GM21360 (cell line): ENCODE results near the gene DCLK1.
"Not testable (repeated sequence)": the region's sequence is repeated elsewhere in the genome, so short reads cannot be mapped to it uniquely, and the experiment has no call there.

Source experiments
- ATAC-seq: cut with Tn5 transposase; IDR thresholded peaks from one replicate; pipeline ENCODE4 v1.9.1; 2021; ENCODE audit warnings: mild to moderate bottlenecking, moderate library complexity; ENCODE audit not compliant: unreplicated experiment

The DCLK1 gene

DNA sequence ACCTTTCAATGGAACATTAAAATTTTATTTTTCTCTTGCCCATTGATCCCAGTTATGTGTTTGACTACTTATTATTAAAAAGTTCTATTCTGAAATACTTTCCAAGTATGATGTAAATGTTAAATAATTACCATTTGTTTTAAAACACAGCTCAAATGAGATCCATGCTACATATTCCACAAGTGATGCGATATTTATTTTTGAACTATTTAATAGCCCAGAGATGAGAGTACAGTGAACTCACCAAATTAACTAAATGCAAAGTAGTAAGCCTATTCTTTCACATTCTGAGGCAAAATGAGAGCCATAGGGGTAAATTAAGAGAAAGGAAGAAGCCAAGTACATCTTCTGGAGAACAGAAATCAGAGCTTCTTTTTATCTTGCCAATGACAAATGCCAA, 1.2 kb upstream of the DCLK1 start:
- ATAC-seq = no peak

DNA sequence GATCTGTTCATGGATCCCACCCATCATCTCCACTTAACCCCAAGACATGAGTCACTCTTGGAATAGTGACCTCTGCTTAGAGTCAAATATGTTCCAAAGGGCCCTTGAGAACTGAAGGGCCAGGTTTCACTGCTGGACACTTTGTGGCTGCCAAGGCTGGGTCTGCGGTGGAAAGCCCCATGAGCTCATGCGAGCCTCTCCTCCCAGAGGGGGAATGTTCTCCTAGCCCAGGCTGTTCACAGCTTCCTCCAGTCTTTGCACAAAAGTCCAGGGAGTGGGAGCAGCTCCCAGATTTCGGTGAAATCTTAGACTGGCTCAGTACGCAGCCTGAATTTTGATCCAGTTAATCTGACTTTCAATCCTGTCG, 732 bp upstream of the DCLK1 start:
- ATAC-seq = no peak

DNA sequence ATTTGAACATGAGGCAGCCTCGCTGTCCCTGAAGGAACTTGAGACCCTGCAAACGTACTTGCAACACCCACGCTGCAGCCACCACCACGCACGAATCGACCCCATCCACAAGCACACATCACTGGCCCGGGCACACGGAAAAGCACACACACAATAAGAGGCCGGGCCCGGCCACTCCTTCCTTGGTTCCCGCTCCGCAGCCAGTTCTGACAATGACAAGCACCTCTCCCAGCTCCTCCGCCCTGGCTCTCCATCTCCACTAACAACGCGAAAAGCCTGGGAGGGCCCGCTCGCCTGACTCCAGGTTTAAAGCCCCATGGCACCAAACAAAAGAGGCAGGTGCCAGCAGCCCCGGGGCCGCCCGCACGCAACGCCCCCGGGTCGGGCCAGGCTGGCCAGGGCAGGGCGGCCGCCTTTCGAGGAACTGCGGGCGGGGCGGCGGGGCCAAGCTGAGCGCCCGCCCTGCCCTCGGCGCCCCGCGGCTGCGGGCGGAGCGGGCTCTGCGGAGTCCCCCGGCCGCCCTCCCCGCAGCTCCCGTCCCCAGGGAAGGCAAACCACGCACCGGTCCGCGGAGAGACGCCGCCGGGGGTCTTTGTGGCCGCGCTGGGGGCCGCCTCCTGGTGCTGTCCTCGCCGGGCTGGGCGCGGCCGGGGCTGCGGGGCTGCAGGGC, 495 bp downstream of the DCLK1 start:
- no peak for ATAC-seq

DNA sequence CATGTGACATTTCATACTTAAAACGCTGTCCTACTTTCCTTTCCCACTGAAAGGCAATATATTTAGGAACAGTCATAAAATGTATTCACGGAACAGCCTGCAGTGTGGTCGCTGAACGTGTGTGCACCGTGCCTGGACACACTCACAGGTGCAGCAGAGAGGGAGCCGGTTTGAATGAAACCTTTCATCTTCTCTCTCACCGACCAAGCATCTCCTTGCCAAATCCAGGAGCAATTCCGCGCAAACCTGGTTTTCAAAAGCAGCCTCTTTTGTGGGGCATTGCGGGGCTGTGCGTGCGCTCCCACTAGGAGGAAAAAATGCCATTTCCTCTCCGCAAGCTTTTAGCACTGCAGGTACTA, 1.0 kb downstream of the DCLK1 start:
- ATAC-seq = no peak

DNA sequence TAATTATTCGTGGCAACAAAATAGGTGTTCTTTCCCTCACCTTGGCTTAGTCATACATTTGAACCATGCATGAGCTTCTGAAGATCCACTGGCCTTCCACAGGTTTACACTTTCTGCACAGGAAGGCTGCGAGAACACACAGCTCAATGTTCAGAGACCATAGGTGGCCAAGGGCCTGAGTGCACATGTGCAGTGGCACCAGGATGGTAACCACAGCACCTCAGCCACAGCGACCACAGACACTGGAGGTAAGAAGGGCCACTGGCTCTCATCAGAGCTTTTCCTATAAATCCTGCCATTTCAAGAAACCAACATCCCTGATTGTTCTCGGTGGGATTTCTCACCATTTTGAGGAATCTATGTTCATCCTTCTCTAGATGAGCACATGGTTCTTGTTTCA, 1.6 kb downstream of the DCLK1 start:
- ATAC-seq = no peak

DNA sequence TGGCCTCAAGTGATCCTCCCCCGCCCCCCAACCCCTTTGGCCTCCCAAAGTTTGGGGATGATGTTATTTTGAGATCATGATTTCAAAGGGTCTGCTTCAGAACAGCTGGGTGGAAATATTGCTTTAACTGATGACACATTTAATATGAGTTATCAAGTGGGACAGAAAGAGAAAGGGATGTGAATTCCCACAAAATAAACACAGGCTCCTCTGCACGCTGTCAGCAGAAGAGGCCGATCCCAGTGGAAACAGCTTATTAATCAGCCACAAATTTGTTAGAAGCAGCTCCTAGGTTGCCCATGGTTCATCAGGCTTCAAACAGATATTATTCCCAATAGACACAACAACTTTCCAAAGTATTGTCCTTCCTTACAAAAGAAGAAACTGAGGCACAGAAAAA, 4.7 kb downstream of the DCLK1 start:
- no peak for ATAC-seq

DNA sequence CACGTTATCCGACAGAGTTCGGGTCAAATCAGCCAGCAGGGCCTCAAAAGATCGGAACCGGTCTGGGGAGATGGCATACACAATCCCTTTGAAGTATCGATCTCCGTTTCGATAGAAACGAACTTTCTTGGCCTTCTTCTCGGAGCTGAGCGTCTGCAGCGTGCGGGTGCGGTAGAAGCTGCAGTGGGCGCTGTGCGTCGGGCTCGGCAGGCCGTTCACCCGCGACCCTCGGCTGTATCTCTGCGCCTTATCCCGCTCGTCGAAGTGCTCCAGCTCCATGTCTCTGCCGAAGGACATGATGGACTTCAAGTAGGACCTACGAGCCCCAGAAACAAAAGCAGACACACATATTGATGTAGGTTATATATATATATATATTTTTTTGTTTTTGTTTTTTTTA, 5.3 kb downstream of the DCLK1 start:
- ATAC-seq = no peak

DNA sequence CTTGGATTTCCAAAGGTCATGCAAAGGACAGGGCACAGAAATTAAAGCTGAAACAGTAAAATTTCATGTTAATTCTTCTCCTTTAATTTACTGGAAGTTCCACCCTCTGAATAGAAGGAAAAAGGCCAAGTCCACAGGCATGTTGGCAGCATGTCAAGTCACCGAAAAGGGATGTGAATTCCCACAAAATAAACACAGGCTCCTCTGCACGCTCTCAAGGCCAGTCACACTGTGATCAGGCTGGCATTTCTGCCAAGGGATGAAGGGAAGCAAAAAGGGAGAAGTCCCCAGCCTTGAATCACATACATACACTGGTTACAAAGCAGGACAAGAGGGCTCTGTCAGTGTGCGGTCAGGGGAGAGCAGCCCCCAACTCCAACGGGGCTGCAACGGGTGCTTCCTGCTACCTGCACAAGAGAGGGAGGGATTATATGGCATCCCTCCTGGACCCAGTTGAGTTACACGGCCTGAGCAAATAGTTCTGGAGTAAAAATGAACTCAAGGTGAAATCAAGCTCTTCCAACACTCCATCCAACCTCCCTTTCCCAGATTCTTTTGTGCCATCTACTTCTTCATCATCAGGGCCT, 6.9 kb downstream of the DCLK1 start:
- no peak for ATAC-seq

DNA sequence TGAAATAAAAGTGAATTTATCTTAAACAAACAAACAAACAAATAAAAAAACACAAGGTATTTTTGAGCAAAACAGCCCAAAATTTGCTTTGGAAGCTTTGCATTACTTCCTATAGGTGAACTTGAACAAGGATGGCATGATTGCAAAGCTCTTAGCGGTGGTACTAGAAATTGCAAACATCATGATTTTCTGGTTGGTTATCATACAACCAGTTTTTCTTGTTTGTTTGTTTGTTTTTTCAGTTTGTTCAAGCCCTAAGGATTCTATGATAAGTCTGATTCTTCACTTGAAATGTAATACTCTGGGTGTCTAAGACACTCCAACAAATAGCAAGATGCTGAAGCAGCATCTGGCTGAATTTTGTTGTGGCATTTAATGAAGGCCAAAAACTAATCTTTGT, 15.9 kb downstream of the DCLK1 start:
- no peak for ATAC-seq

DNA sequence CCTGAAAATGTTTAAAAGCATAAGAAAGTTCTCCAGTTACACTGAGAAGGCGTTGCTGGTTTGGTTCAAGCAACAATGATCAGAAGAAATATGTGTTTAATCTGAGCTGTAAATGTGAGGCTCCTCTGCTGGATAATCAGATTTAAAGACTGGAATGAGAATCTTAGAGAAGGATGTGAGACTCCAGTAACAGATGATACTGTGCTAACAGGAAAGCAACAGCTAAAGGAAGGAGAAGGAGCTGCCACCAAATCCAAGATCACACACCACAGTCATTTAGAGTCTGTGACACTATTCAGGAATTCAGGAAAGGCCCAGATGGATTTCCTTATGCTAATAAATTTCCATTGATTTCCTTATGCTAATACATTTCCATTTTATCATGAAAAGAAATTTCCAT, 16.9 kb downstream of the DCLK1 start:
- no peak for ATAC-seq

DNA sequence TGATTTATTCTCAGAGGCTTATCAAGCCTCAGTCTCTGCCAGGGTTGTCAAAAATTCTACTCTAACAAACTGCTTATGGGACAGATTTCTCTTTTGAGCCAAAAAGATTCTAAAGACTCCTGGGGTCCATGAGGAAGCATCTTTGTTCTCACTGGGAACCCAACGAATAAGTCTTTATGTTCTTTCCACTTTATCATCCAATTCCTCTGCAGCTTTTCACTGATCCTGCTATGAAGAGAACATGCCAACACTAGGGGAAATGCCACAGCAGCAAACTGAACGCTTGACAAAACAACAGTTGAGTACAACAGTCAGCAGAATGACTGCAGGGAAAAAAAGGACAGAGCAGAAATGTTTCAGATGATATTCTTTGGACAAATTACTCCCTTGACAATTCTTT, 22.2 kb downstream of the DCLK1 start:
- no peak for ATAC-seq

DNA sequence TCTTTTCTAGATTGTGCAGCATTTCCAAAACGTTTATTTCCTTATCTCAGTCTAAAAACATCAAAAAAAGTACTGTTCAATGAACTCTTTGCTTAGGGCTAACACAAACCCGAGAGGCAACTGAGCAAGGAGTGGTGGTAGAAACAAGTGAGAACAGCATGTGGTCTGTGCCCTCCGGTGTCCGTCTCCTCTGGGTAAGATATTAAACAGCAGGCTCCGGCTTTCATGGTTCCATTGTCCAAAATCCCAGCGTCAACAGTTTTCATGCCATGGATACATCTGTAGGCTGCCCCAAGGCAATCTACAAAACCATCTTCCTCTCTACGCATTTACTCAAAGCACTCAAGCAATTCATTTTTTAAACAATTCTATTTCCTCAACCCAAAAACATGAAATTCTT, 22.8 kb downstream of the DCLK1 start:
- ATAC-seq = no peak

DNA sequence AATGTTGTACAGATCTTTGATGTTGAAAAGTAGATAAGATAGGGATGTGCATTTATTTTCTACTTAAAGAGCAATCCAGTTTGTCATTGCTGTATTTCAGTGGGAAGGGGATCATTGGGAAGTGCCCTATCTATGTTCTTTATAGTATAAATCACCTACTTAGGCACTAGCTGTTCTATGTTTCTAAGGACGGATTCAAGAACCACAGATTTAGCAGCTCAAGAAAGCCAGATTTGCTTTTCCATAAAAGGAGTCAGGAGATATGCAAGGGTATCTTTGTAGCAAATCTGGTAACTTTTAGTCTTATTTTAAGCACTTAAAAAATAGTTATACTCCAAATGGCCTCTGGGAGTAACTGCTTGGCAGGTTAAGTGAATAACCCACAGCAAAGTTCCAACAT, 23.7 kb downstream of the DCLK1 start:
- ATAC-seq = no peak

DNA sequence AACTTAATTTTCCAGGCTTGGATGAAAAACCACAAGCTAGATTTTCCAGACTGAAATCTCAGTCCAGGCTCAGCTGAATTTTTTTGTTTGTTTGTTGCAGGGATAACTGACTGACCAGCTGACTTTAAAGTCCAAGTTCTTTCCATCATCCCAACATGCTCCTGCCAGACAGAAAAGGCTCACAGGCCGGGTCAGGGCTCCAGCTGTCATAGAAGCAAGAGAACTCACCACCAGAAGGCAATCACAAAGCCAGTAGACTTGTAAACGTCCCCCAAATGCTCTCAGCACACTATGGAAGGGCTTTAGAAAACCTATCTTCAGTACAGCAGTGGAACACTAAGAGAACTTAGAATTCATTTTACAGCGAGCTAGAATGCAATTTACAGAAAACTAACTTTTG, 25.5 kb downstream of the DCLK1 start:
- no peak for ATAC-seq

DNA sequence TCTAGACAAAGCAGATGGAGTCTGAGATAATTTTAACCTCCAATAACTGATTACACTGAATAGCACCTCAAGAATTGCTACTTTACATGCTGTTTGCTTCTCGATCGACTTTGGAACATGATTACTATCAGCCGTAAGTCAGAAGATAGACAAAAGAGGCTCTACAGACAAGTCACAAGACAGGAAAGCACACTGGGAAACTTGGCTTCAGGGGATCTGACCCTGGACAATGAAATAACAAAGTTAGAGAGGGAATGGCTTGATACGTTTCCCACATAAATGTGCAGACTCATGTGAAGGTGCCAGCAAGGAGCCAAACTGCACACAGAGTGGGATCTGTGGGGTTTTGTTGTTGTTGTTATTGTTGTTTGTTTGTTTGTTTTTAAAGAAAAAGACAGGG, 28.5 kb downstream of the DCLK1 start:
- no peak for ATAC-seq

DNA sequence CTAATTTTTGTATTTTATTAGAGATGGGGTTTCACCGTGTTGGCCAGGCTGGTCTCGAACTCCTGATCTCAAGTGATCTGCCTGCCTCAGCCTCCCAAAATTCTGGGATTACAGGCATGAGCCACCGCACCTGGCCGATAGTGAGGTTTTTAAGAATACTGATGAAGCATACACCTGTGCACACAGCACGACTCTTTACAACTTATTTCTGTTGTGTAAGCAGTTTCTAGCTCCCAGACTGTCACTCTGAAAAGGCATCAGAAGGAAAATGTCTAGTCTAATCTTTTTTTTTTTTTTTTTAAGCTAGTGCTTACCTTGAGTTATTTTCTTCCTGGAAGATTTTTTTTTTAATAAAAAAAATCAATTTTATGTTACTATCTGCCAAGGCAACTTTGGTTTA, 29.3 kb downstream of the DCLK1 start:
- ATAC-seq = not testable (repeated sequence)

DNA sequence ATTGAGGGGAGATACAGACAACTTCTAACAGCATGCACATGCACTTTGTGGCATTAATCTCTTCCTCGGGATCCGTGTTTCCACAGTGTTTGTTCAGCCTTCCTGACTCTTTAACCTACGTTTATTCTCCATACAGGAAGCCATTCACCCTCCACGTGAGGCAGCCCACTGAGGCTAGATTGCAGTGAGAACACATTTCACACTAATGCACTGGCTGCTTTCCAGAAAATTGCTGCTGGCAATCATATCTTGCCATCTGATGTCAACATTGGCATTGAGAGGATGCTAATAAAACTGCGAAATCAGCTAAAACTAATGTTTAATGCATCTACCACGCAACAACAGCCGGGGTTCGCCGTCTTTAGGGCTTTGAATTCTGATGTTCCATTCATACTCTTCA, 30.0 kb downstream of the DCLK1 start:
- ATAC-seq = no peak

DNA sequence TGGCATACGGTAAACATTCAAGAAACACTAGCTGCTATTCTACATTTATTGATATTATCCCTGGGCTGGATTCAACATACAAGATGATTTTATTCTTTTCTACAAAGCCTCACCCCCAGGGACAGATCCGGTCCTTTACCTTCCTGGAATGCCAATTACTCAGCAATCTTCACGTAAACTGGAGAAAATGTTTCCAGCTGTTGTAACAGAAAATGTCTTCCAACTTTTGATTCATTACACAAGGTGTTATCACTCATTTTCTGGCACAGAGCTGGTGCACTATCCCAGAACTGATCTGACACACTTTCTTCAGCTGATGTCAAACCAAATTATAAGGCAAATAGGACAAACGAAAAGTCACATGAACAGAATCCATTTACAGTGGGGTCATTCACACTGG, 33.1 kb downstream of the DCLK1 start:
- no peak for ATAC-seq

DNA sequence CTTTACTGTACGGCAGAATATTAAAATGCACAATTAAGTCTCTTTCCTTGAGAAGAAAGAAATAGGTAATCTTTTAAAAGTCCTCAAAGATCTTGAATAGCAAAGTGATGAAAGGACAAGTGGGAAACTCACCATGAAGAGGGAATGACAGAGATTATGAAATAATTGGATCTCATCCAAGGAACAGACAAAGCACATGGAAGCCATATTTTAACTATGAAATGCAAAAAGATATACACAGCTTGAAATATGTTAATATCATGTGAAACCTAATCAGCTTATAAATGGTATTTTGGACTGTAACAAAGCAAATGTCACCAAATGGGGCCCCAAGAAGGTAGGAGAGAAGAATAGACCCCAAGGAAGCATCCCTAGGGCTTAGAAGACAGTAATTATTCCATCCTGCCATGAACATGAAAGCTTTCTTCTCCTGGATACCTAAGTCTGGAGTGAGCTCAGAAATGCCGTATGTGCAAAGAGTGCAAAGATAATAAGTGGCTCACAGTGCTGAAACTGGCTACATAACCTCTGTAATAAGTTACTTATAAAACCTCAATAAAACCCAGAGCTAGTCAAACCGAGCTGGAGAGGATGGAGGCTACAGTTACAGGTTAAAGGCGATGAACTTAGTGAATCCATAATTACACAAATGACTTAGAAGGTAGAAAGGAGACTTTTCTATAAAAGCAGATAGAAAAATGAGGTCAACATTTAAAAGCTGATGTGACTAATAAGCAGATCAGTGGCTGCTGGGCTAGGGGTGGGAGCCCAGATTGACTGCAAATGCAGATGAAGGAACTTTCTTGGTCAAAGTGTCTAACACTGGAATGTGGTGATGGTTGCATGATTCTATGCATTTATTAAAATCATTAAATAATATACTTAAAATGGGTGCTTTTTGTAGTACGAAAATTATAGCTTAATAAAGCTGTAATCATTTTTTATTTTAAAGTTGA, 34.4 kb downstream of the DCLK1 start:
- ATAC-seq = no peak

DNA sequence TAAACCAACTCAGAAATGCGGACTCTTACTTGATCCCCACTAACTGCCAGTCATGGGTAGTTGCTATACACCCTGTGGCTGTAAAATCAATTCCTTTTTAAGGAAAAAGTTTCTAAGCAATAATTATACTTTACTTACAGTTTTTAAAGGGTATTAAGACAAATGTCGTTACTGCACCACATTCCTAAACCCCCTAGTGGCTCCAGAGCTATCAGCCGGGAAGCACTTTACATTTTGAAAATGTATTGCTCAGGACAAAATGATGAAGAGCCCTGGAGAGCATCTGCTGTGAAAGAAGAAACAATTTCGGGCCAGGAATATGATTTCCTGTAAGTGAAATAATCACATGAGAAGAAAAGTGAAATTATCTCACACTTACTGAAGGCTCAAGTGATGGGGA, 36.7 kb downstream of the DCLK1 start:
- ATAC-seq = no peak

DNA sequence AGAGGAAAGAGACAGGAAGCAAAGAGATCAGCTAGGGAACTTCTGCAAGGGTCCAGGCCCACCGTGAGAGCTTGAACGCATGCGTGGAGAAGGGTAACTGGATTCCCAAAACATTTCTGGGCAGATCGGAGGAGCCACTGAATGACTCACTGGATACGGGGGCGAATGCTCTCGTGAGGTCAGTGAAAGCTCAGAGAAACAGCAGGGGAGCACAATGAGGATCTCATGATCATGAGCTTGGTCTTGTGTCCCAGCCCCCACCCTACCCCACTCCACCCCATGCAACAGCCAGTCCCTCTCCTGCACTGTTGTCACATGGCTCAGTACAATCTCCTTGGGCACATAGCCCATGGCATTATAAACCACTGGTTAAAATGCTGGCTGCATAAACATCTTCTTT, 40.6 kb downstream of the DCLK1 start:
- no peak for ATAC-seq

DNA sequence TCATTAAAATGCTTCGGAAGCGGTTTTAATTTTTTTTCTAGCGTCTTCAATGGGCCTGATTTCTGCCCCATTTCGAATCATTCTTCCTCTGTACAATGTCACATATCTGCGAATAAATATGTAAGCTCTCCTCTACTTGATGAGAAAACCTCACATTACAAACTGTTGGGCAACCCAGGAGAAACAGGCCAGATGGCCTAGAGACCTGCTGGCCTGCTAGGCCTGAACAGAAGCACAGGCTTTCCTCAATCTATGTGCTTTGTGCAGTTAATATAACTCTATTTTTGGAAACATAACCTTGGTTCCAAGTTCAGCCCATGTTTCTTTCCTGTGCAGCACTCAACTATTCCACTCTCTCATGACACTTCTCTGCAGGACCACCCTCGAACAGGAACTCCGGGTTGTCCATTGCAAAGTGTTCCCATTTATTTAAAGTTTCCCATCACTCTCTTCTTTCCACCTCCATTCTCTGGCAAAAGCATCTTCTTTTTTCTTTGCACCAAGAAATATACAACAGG, 42.0 kb downstream of the DCLK1 start:
- ATAC-seq = no peak
